ENCODE measurements around the gene ERVW-1.
"Not testable (repeated sequence)": the region's sequence is repeated elsewhere in the genome, so short reads cannot be mapped to it uniquely, and the experiment has no call there.

ERVW-1 gene

GRCh38 chr7:92477681-92478080, at the start of gene ERVW-1:
TSS of gene ERVW-1 (minus strand) at chr7:92477946. CDS start at chr7:92470381, 7,565 bp downstream.
- not testable (repeated sequence) for DNase-seq (ENCODE audit: low read depth)

GRCh38 chr7:92523110-92523509, 45.4 kb upstream of the ERVW-1 start:
- no peak for DNase-seq (ENCODE audit: low read depth)

GRCh38 chr7:92520024-92520423, 42.3 kb upstream of the ERVW-1 start:
- no peak for DNase-seq (ENCODE audit: low read depth)

- no peak for DNase-seq (ENCODE audit: low read depth)
These were observed 39.9 kb upstream of the ERVW-1 start for GRCh38 chr7:92517631-92518030.

- no peak for DNase-seq (ENCODE audit: low read depth)
These were observed 35.6 kb upstream of the ERVW-1 start for GRCh38 chr7:92513167-92513902.

GRCh38 chr7:92508946-92509345, 31.2 kb upstream of the ERVW-1 start:
- no peak for DNase-seq (ENCODE audit: low read depth)

- DNase-seq (ENCODE audit: low read depth): no peak
These were observed 28.6 kb upstream of the ERVW-1 start for GRCh38 chr7:92506363-92506762.

- no peak for DNase-seq (ENCODE audit: low read depth)
These were observed 26.8 kb upstream of the ERVW-1 start for GRCh38 chr7:92504563-92504962.

GRCh38 chr7:92503767-92504166, 26.0 kb upstream of the ERVW-1 start:
- DNase-seq (ENCODE audit: low read depth): no peak

- DNase-seq (ENCODE audit: low read depth): no peak
These were observed 20.8 kb upstream of the ERVW-1 start for GRCh38 chr7:92498557-92498956.

- no peak for DNase-seq (ENCODE audit: low read depth)
These were observed 19.1 kb upstream of the ERVW-1 start for GRCh38 chr7:92496876-92497275.

- no peak for DNase-seq (ENCODE audit: low read depth)
These were observed 11.9 kb upstream of the ERVW-1 start for GRCh38 chr7:92489634-92490033.

GRCh38 chr7:92487804-92488203, 10.1 kb upstream of the ERVW-1 start:
- DNase-seq (ENCODE audit: low read depth): no peak

- DNase-seq (ENCODE audit: low read depth): no peak
These were observed 8.2 kb upstream of the ERVW-1 start for GRCh38 chr7:92485974-92486373.

GRCh38 chr7:92485267-92485892, 7.6 kb upstream of the ERVW-1 start:
- no peak for DNase-seq (ENCODE audit: low read depth)

- not testable (repeated sequence) for DNase-seq (ENCODE audit: low read depth)
These were observed 6.5 kb upstream of the ERVW-1 start for GRCh38 chr7:92484226-92484625.

GRCh38 chr7:92483624-92484023, 5.9 kb upstream of the ERVW-1 start:
- not testable (repeated sequence) for DNase-seq (ENCODE audit: low read depth)

- not testable (repeated sequence) for DNase-seq (ENCODE audit: low read depth)
These were observed 1.4 kb upstream of the ERVW-1 start for GRCh38 chr7:92479146-92479545.

GRCh38 chr7:92478711-92479110, 965 bp upstream of the ERVW-1 start:
- DNase-seq (ENCODE audit: low read depth): no peak

- no peak for DNase-seq (ENCODE audit: low read depth)
These were observed 349 bp upstream of the ERVW-1 start for GRCh38 chr7:92478095-92478494.

GRCh38 chr7:92475851-92476590, 1.7 kb downstream of the ERVW-1 start:
- DNase-seq (ENCODE audit: low read depth): not testable (repeated sequence)

- DNase-seq (ENCODE audit: low read depth): not testable (repeated sequence)
These were observed 2.4 kb downstream of the ERVW-1 start for GRCh38 chr7:92475261-92475770.

- DNase-seq (ENCODE audit: low read depth): not testable (repeated sequence)
These were observed 3.8 kb downstream of the ERVW-1 start for GRCh38 chr7:92473989-92474388.

Measured in activated T-cell treated with anti-CD3 and anti-CD28 coated beads for 1 hour (primary cell).